HepG2 (cell line): ENCODE results near the gene CKS1B. TPM values are rescaled to one million over a fixed set of nuclear protein-coding genes. Genes with fewer than 3 reads are reported as not detected.

Experiments used
- ADNP ChIP-seq: sonication (generic); formaldehyde crosslinking; IDR thresholded peaks from 2 replicates; pipeline ENCODE4 v1.4.0; 2020; ENCODE audit warnings: missing genetic modification reagents
- CBX5 ChIP-seq: sonication (generic); formaldehyde crosslinking; IDR thresholded peaks from 2 replicates; pipeline ENCODE4 v1.4.0; 2020; ENCODE audit warnings: missing genetic modification reagents, borderline replicate concordance
- HMGXB3 ChIP-seq: sonication (generic); formaldehyde crosslinking; IDR thresholded peaks from 2 replicates; pipeline ENCODE4 v1.4.0; 2020; ENCODE audit warnings: missing genetic modification reagents, borderline replicate concordance
- HOXA3 ChIP-seq: sonication (generic); formaldehyde crosslinking; IDR thresholded peaks from 2 replicates; pipeline ENCODE4 v1.5.0; 2020; ENCODE audit warnings: missing genetic modification reagents
- MXD1 ChIP-seq: sonication (generic); formaldehyde crosslinking; IDR thresholded peaks from 2 replicates; pipeline ENCODE4 v1.4.0; 2020; ENCODE audit warnings: mild to moderate bottlenecking, missing genetic modification reagents
- NFIB ChIP-seq: sonication (generic); formaldehyde crosslinking; IDR thresholded peaks from 2 replicates; pipeline ENCODE4 v1.9.0; 2021; ENCODE audit warnings: missing genetic modification reagents, mild to moderate bottlenecking, borderline replicate concordance
- SMAD1 ChIP-seq: sonication (generic); formaldehyde crosslinking; IDR thresholded peaks from 2 replicates; pipeline ENCODE4 v1.4.0; 2020; ENCODE audit warnings: missing genetic modification reagents, low read depth, mild to moderate bottlenecking, borderline replicate concordance
- SRY ChIP-seq: sonication (generic); formaldehyde crosslinking; IDR thresholded peaks from 2 replicates; pipeline ENCODE4 v1.8.0; 2022; ENCODE audit warnings: mild to moderate bottlenecking, missing genetic modification reagents
- TARDBP ChIP-seq: sonication (generic); formaldehyde crosslinking; IDR thresholded peaks from 2 replicates; pipeline ENCODE4 v1.8.0; 2022; ENCODE audit warnings: mild to moderate bottlenecking, missing genetic modification reagents
- TRIM24 ChIP-seq: sonication (generic); formaldehyde crosslinking; IDR thresholded peaks from 2 replicates; pipeline ENCODE4 v1.8.0; 2022; ENCODE audit warnings: mild to moderate bottlenecking, missing genetic modification reagents
- ZNF556 ChIP-seq: sonication (generic); formaldehyde crosslinking; IDR thresholded peaks from 2 replicates; pipeline ENCODE4 v1.4.0; 2020; ENCODE audit warnings: mild to moderate bottlenecking, missing genetic modification reagents, borderline replicate concordance
- ZNF589 ChIP-seq: sonication (generic); formaldehyde crosslinking; conservative IDR thresholded peaks from 2 replicates; pipeline ENCODE4 v1.8.0; 2022; ENCODE audit warnings: mild to moderate bottlenecking, moderate library complexity, missing genetic modification reagents
- ZNF607 ChIP-seq: sonication (generic); formaldehyde crosslinking; IDR thresholded peaks from 2 replicates; pipeline ENCODE4 v1.5.1; 2020; ENCODE audit warnings: missing genetic modification reagents, mild to moderate bottlenecking, borderline replicate concordance
- ZNF7 ChIP-seq: IDR thresholded peaks from 2 replicates; pipeline ENCODE4 v1.6.1; 2016; ENCODE audit warnings: missing biosample characterization, missing genetic modification reagents
- ZNF776 ChIP-seq: sonication (generic); formaldehyde crosslinking; IDR thresholded peaks from 2 replicates; pipeline ENCODE4 v1.4.0; 2020; ENCODE audit warnings: mild to moderate bottlenecking, missing genetic modification reagents
- ZNF780A ChIP-seq: sonication (generic); formaldehyde crosslinking; IDR thresholded peaks from 2 replicates; pipeline ENCODE4 v1.8.0; 2022; ENCODE audit warnings: mild to moderate bottlenecking, missing genetic modification reagents, moderate library complexity
- polyA plus RNA-seq, 8 experiments: library from polyadenylated mRNA; depleted of rRNA in 3 of 8; stranded (reverse) in 7 of 8; unstranded in 1 of 8; fragments of >200 nt; fragmentation: Illumina TruSeq in 4 of 8; extraction: Trizol in 4 of 8; gene quantifications; 2 replicates each; pipeline versions ENCODE4 v1.2.1 to v1.2.3, GENCODE V29; 2011 to 2016; ENCODE audit warnings: low read depth in 4 of 8, missing spikeins in 1 of 8, mixed read lengths in 1 of 8; ENCODE audit not compliant: insufficient read depth in 1 of 8
- total RNA-seq, 5 experiments: library from RNA; depleted of rRNA; stranded (reverse); fragments of >200 nt; fragmentation: Illumina TruSeq; extraction: Trizol; gene quantifications; 2 replicates each; pipeline ENCODE4 v1.2.3, GENCODE V29; 2016; ENCODE audit warnings: low read depth in 1 of 5
- TF ChIP-seq, protein P1 (sequence below): sonication (generic); formaldehyde crosslinking; IDR thresholded peaks from 2 replicates; pipeline ENCODE4 v1.5.1; 2020; ENCODE audit warnings: missing genetic modification reagents, mild to moderate bottlenecking, borderline replicate concordance
- TF ChIP-seq, protein P2 (sequence below), 2 experiments: IDR thresholded peaks; 2 replicates each; pipeline ENCODE4 v1.6.1; 2011 to 2012; ENCODE audit warnings: low read length in 2 of 2, borderline replicate concordance in 1 of 2, low read depth in 1 of 2, mild to moderate bottlenecking in 1 of 2, moderate library complexity in 1 of 2

The CKS1B gene
- total and polyA plus RNA-seq, 2 of the 13 experiments (the other 11 are each of a cell fraction or from before 2014, with no cell fraction given): 217 to 222 TPM

GRCh38 chr1:155001675-155002463 lies 27.4 kb downstream of the CKS1B start (continued):
- no peak for TF ChIP-seq HMGXB3 (CRISPR knock-in tag)
- TF ChIP-seq ZNF780A (CRISPR knock-in tag): no peak
- no peak for TF ChIP-seq NFIB (CRISPR knock-in tag)
- no peak for TF ChIP-seq ZNF776 (CRISPR knock-in tag)
- no peak for TF ChIP-seq ADNP
- TF ChIP-seq TARDBP (CRISPR knock-in tag): no peak
- TF ChIP-seq, protein P1, sequence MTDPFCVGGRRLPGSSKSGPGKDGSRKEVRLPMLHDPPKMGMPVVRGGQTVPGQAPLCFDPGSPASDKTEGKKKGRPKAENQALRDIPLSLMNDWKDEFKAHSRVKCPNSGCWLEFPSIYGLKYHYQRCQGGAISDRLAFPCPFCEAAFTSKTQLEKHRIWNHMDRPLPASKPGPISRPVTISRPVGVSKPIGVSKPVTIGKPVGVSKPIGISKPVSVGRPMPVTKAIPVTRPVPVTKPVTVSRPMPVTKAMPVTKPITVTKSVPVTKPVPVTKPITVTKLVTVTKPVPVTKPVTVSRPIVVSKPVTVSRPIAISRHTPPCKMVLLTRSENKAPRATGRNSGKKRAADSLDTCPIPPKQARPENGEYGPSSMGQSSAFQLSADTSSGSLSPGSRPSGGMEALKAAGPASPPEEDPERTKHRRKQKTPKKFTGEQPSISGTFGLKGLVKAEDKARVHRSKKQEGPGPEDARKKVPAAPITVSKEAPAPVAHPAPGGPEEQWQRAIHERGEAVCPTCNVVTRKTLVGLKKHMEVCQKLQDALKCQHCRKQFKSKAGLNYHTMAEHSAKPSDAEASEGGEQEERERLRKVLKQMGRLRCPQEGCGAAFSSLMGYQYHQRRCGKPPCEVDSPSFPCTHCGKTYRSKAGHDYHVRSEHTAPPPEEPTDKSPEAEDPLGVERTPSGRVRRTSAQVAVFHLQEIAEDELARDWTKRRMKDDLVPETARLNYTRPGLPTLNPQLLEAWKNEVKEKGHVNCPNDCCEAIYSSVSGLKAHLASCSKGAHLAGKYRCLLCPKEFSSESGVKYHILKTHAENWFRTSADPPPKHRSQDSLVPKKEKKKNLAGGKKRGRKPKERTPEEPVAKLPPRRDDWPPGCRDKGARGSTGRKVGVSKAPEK: no peak
- no peak for TF ChIP-seq MXD1 (CRISPR knock-in tag)
- TF ChIP-seq ZNF556 (CRISPR knock-in tag): no peak; the same call in 1 of the 2 replicates
- TF ChIP-seq, protein P2, sequence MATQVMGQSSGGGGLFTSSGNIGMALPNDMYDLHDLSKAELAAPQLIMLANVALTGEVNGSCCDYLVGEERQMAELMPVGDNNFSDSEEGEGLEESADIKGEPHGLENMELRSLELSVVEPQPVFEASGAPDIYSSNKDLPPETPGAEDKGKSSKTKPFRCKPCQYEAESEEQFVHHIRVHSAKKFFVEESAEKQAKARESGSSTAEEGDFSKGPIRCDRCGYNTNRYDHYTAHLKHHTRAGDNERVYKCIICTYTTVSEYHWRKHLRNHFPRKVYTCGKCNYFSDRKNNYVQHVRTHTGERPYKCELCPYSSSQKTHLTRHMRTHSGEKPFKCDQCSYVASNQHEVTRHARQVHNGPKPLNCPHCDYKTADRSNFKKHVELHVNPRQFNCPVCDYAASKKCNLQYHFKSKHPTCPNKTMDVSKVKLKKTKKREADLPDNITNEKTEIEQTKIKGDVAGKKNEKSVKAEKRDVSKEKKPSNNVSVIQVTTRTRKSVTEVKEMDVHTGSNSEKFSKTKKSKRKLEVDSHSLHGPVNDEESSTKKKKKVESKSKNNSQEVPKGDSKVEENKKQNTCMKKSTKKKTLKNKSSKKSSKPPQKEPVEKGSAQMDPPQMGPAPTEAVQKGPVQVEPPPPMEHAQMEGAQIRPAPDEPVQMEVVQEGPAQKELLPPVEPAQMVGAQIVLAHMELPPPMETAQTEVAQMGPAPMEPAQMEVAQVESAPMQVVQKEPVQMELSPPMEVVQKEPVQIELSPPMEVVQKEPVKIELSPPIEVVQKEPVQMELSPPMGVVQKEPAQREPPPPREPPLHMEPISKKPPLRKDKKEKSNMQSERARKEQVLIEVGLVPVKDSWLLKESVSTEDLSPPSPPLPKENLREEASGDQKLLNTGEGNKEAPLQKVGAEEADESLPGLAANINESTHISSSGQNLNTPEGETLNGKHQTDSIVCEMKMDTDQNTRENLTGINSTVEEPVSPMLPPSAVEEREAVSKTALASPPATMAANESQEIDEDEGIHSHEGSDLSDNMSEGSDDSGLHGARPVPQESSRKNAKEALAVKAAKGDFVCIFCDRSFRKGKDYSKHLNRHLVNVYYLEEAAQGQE (IDR thresholded peaks at IDR 0.05; ENCODE audit: borderline replicate concordance in 1 of 2, low read depth in 1 of 2, low read length in 2 of 2): no peak
- 0 out of 2 replicates have a peak, but pooled peaks have one; percentile 16 for TF ChIP-seq ZNF607 (CRISPR knock-in tag)
- no peak for TF ChIP-seq TRIM24 (CRISPR knock-in tag)
- no peak for TF ChIP-seq SRY (CRISPR knock-in tag)
- TF ChIP-seq SMAD1 (CRISPR knock-in tag): no peak
- TF ChIP-seq CBX5 (CRISPR knock-in tag): no peak
- no peak for TF ChIP-seq HOXA3
- TF ChIP-seq ZNF589 (CRISPR knock-in tag): no peak
- TF ChIP-seq ZNF7 (CRISPR knock-in tag): no peak
